ENCODE results near the gene B3GNT4. TPM values are rescaled to one million over a fixed set of nuclear protein-coding genes. Genes with fewer than 3 reads are reported as not detected.

The B3GNT4 gene
- total RNA-seq (2022; extraction: Qiagen RNA extraction) = 0.62 to 0.86 TPM (median 0.79 TPM) in 5 replicates

DNA sequence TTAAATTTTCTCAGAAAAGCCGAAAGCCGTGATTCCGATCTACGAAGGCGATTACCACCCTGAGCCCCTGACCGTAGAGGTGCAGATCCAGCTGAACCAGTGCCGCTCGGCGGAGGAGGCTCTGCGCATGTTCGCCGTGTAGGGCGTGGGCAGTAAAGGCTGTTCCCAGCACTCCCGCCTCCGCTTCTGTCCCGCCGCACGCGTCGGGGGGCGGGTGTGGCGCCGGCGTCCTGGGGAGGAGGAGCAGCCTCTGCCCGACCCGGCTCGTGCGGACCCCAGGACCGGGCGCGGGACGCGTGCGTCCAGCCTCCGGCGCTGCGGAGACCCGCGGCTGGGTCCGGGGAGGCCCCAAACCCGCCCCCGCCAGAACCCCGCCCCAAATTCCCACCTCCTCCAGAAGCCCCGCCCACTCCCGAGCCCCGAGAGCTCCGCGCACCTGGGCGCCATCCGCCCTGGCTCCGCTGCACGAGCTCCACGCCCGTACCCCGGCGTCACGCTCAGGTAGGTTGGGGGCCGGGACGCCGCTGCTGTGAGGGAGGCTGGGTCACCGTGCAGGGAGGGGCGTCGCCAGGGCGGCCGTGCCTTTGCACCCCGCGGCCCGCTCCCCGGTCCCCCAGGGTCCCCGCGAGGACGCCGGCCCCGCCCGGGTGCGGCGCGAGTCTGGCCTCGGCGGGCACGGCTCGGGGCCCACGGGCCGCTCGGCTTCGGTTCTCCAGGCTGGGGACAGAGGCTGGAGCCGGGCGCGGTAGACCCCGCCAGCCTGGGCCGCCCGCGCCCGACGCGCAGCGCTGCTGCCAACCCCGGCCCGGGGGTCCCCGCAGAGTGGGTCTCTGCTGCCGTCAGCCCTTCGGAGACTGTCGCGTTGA lies at the start of gene B3GNT4:
B3GNT4 (plus strand) TSS at position 409 of the 866 bp plus-strand sequence. CDS start 910 bp downstream, outside the sequence.

DNA sequence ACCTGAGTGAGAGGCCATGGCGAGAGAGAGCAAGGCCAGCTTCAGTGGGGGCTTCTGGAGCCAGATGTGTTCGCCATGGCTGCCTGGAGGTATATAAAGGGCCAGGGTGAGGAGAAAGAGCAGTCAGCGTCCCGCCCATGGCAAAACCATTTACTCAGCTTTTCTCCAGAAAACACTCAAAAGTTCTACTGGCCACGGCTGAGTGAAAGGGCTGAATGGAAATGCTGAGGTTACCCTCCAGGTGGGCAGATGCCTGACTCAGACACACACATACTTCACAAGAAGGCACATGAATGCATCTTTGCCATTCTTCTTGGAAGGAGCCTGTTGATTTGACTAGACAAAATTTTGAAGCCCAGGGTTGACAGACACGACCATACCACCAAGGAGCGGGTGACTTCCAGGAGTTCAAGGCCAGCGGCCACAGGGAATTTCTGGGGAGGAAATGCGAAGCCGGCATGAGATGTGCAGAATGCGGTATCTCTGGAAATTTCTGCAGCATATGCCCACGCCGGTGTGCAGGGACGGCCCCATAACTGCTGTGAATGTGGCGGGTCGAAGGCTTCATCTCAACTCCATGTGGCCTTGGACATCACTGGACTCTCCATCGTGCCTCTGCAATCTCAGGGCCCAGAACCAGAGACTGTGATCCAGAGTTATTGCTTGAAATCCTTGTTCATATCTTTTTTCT lies 29.2 kb upstream of the B3GNT4 start, which contains the start of gene IL31:
IL31 (minus strand) TSS at position 67 of the 691 bp plus-strand sequence; CDS start at position 18, 49 bp downstream.

DNA sequence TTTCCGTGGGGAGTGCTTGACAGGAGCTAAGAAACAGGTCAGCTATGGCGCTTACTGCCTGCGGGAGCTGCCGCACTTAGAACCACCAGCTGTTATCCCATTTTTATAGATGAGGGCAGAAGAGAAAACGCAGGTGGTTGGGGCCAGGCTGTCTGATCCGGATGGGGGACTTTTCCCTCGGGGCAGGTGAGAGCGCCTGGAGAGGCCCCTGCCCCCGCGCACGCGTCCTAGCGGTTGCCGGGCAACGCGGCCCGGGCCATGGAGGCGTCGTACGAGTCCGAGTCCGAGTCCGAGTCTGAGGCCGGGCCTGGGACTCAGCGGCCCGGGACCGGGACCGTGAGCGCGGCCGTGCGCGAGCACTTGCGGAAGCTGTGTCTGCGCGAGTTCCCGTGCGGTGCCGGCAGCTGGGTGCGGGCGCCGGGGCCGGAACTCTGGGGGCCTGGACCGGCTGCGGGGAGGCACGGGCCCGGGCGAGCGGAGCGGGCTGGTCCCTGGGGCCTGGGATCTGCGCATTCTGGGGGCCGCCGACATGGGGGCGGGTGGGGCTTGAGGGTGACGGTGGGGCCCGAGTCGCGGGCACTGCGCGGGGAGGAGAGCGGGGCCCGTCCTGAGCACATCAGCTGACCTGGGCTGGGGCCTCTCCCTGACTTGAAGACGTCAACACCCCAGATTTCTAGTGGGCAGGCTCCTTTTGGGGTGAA lies 20.5 kb upstream of the B3GNT4 start, which contains the start of gene LRRC43:
LRRC43 (plus strand) TSS at position 237 of the 701 bp plus-strand sequence; CDS start at position 259, 22 bp downstream.

DNA sequence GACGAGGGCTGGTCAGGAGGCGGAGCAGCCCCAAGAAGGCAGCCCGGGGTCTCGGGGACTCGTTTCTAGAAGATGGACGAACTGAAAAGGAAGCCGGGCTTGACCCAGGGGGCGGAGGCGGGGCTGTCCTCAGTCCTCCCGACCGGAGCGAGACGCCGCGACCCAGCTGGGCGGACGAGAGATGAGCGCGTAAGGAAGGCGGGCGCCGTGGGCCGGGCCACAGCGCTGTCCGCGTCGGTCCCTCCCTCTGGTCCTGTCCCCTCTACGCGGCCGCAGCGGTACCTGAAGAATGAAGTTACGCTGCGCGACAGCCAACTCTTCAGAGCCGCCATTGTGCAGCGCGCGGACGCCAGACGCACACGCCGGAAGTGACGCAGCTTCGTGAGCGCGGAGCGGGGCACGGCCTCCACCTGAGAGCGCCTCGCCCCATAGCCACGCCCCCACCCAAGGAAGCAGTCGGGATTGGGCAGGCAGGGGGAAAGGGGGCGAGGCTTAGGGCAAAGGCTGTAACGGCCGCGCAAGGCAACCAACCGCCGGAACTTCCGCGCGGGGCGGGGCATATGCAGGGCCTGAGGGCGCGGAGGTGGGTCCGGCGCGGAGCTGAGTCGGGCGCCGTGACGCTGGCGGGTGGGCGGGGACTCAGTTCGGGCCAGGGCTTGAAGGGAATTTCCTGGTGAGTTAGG lies 22.3 kb downstream of the B3GNT4 start, which contains the start of gene DIABLO:
DIABLO (minus strand) TSS at position 370 of the 683 bp plus-strand sequence; CDS start at position 332, 38 bp downstream.

Other genes starting within 250 kb of the B3GNT4 start
- gene BCL7A, start 181.8 kb upstream of the B3GNT4 start, total RNA-seq (2022; extraction: Qiagen RNA extraction) = 9.3 to 12.4 TPM (median 11.3 TPM) in 5 replicates
- gene MLXIP, start 125.0 kb upstream of the B3GNT4 start, total RNA-seq (2022; extraction: Qiagen RNA extraction) = 32.5 to 44.3 TPM (median 39.7 TPM) in 5 replicates
- not detected in 5 replicates for gene IL31, start 29.5 kb upstream of the B3GNT4 start, total RNA-seq (2022; extraction: Qiagen RNA extraction)
- 0.09 to 0.52 TPM (median 0.13 TPM) in 4 of 5 replicates, not detected in the other for gene LRRC43, start 20.6 kb upstream of the B3GNT4 start, total RNA-seq (2022; extraction: Qiagen RNA extraction)
- gene DIABLO, start 22.3 kb downstream of the B3GNT4 start, total RNA-seq (2022; extraction: Qiagen RNA extraction) = 67.6 to 75.6 TPM (median 68.2 TPM) in 5 replicates
- 18.4 to 21.6 TPM (median 19.3 TPM) in 5 replicates for gene VPS33A, start 62.8 kb downstream of the B3GNT4 start, total RNA-seq (2022; extraction: Qiagen RNA extraction)
- 30.4 to 49.3 TPM (median 34.0 TPM) in 5 replicates for gene CLIP1, start 219.0 kb downstream of the B3GNT4 start, total RNA-seq (2022; extraction: Qiagen RNA extraction)

Measured in A549 treated with Hydrocortisone at 1 μM for 4 hours (cell line).